ENCODE data around the gene SCN7A.
"Not testable (repeated sequence)": the region's sequence is repeated elsewhere in the genome, so short reads cannot be mapped to it uniquely, and the experiment has no call there.

SCN7A gene

GRCh38 chr2:166388481-166389070 is 105.5 kb downstream of the SCN7A start:
- no peak for DNase-seq

GRCh38 chr2:166385313-166385712 is 108.7 kb downstream of the SCN7A start:
- no peak for DNase-seq

GRCh38 chr2:166384774-166385173 is 109.3 kb downstream of the SCN7A start:
- peak in 2 of 3 experiments; percentile 2 to 35 for DNase-seq

GRCh38 chr2:166382448-166382847 is 111.6 kb downstream of the SCN7A start:
- no peak for DNase-seq

- DNase-seq: no peak
Observed at GRCh38 chr2:166380615-166381014, 113.4 kb downstream of the SCN7A start.

- no peak for DNase-seq
Observed at GRCh38 chr2:166376873-166377272, 117.2 kb downstream of the SCN7A start.

GRCh38 chr2:166376488-166376828 is 117.6 kb downstream of the SCN7A start:
- no peak for DNase-seq

- peak; percentile 68 to 82 (median 74) for DNase-seq
Observed at GRCh38 chr2:166375736-166376487, 118.1 kb downstream of the SCN7A start, which contains the start of gene SCN9A. Gene SCN9A (minus strand): TSS chr2:166375944. CDS start chr2:166311756, 64,188 bp downstream.

- DNase-seq: peak in 2 of 3 experiments; percentile 16 to 55
Observed at GRCh38 chr2:166375195-166375735, 118.8 kb downstream of the SCN7A start.

GRCh38 chr2:166373951-166374350 is 120.1 kb downstream of the SCN7A start:
- DNase-seq: peak; percentile 6 to 76 (median 62)

- no peak for DNase-seq
Observed at GRCh38 chr2:166373539-166373938, 120.5 kb downstream of the SCN7A start.

- peak in 1 of 3 experiments; percentile 1 for DNase-seq
Observed at GRCh38 chr2:166373105-166373504, 120.9 kb downstream of the SCN7A start.

- no peak for DNase-seq
Observed at GRCh38 chr2:166372046-166372445, 122.0 kb downstream of the SCN7A start.

- DNase-seq: no peak
Observed at GRCh38 chr2:166365803-166366420, 128.1 kb downstream of the SCN7A start.

GRCh38 chr2:166365239-166365638 is 128.8 kb downstream of the SCN7A start:
- DNase-seq: no peak

GRCh38 chr2:166364476-166365161 is 129.4 kb downstream of the SCN7A start:
- DNase-seq: no peak

- DNase-seq: peak in 2 of 3 experiments; percentile 4 to 6
Observed at GRCh38 chr2:166361351-166362153, 132.5 kb downstream of the SCN7A start.

GRCh38 chr2:166360906-166361305 is 133.1 kb downstream of the SCN7A start:
- DNase-seq: no peak

- no peak for DNase-seq
Observed at GRCh38 chr2:166360426-166360825, 133.6 kb downstream of the SCN7A start.

GRCh38 chr2:166357950-166358321 is 136.1 kb downstream of the SCN7A start:
- DNase-seq: not testable (repeated sequence)

GRCh38 chr2:166357068-166357949 is 136.7 kb downstream of the SCN7A start:
- no peak for DNase-seq
